ENCODE measurements around the gene GCSAML. TPM values are rescaled to one million over a fixed set of nuclear protein-coding genes. Genes with fewer than 3 reads are reported as not detected.

The GCSAML gene
- total RNA-seq, 1 experiment from 2014 or later, result not detected

DNA sequence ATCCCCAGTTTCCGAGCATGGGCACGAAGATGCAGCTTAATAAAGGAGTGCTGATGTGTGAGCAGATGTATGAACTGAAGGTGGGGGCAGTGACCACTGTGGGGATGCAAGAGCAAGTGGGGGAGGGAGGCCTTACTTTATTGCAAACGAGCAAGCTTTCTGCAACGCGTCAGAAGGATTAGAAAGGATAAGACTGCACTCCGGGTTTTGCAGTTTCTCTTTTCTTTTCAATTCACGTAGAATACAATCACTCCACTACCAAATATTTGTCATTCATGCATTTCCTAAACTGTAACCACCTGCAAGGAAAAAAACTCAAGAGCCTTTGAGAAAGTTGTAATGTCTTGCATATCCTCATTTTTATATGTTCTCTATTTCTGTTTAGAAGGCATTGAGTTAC is 8.4 kb upstream of the GCSAML start:
- TF ChIP-seq RAD21 (IDR thresholded peaks at IDR 0.05; ENCODE audit: low read depth) (no peak), POLR2A (IDR thresholded peaks at IDR 0.05; ENCODE audit: borderline replicate concordance, extremely low read depth, insufficient read depth, insufficient read length) (no peak), YY1 (IDR thresholded peaks at IDR 0.05; ENCODE audit: extremely low read depth, insufficient replicate concordance, low read depth, low read length) (no peak), TCF7L2 (IDR thresholded peaks at IDR 0.05; ENCODE audit: borderline replicate concordance, extremely low read depth, insufficient read depth, insufficient read length) (no peak), CEBPB (IDR thresholded peaks at IDR 0.05; ENCODE audit: low read depth) (no peak), SIN3A (IDR thresholded peaks at IDR 0.05; ENCODE audit: low read depth) (no peak), ELF1 (IDR thresholded peaks at IDR 0.05; ENCODE audit: borderline replicate concordance, low read depth) (no peak), ZFX (IDR thresholded peaks at IDR 0.05) (no peak), CBX3 (IDR thresholded peaks at IDR 0.05; ENCODE audit: low read depth) (no peak), SP1 (IDR thresholded peaks at IDR 0.05; ENCODE audit: low read depth) (no peak), EZH2phosphoT487 (IDR thresholded peaks at IDR 0.05; ENCODE audit: borderline replicate concordance) (no peak), SRF (IDR thresholded peaks at IDR 0.05; ENCODE audit: low read depth) (no peak), POLR2AphosphoS5 (IDR thresholded peaks at IDR 0.05; ENCODE audit: low read depth, low read length) (no peak), ZNF274 (IDR thresholded peaks at IDR 0.05; ENCODE audit: low read depth, low read length) (no peak)
- TF ChIP-seq, protein P1, sequence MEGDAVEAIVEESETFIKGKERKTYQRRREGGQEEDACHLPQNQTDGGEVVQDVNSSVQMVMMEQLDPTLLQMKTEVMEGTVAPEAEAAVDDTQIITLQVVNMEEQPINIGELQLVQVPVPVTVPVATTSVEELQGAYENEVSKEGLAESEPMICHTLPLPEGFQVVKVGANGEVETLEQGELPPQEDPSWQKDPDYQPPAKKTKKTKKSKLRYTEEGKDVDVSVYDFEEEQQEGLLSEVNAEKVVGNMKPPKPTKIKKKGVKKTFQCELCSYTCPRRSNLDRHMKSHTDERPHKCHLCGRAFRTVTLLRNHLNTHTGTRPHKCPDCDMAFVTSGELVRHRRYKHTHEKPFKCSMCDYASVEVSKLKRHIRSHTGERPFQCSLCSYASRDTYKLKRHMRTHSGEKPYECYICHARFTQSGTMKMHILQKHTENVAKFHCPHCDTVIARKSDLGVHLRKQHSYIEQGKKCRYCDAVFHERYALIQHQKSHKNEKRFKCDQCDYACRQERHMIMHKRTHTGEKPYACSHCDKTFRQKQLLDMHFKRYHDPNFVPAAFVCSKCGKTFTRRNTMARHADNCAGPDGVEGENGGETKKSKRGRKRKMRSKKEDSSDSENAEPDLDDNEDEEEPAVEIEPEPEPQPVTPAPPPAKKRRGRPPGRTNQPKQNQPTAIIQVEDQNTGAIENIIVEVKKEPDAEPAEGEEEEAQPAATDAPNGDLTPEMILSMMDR (IDR thresholded peaks at IDR 0.05 in 2 of 3, conservative IDR thresholded peaks at IDR 0.05 in 1 of 3; ENCODE audit: borderline replicate concordance in 1 of 3, insufficient read depth in 1 of 3, low read depth in 2 of 3, low read length in 2 of 3), result no peak
- TF ChIP-seq, protein P2, sequence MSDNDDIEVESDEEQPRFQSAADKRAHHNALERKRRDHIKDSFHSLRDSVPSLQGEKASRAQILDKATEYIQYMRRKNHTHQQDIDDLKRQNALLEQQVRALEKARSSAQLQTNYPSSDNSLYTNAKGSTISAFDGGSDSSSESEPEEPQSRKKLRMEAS (IDR thresholded peaks at IDR 0.05), result no peak
- TF ChIP-seq, protein P3, sequence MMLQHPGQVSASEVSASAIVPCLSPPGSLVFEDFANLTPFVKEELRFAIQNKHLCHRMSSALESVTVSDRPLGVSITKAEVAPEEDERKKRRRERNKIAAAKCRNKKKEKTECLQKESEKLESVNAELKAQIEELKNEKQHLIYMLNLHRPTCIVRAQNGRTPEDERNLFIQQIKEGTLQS (IDR thresholded peaks at IDR 0.05), result no peak
- no peaks in the 10 kb centered on the region for H3K9me2 ChIP-seq (ENCODE audit: insufficient read depth)
- H3K4me3 ChIP-seq (replicated peaks in 1 of 2; ENCODE audit: low read depth in 1 of 2, low read length in 2 of 2), result no peak overlapping the region
- no TSS peak for BruUV-seq (replicated peaks)
- ATAC-seq, result no peak
- H3K9me3 ChIP-seq (ENCODE audit: control insufficient read depth in 1 of 2, insufficient read depth in 1 of 2, low read depth in 1 of 2, low read length in 2 of 2), result no peaks in the 10 kb centered on the region
- intact Hi-C loops (cut with micrococcal nuclease), result no loop called here
- H3K4me1 ChIP-seq (ENCODE audit: control insufficient read depth in 1 of 2, insufficient read depth in 2 of 2, low read length in 2 of 2), result no peaks in the 10 kb centered on the region
- H3K27me3 ChIP-seq (ENCODE audit: insufficient read depth, low read length), result no peaks in the 10 kb centered on the region
- H4K20me1 ChIP-seq (ENCODE audit: insufficient read depth), result no peaks in the 10 kb centered on the region
- RAD21 ChIA-PET (ENCODE audit: low non-redundant PET in 1 of 2, low total read pairs in 2 of 2, uncharacterized antibody in 2 of 2, unreplicated experiment in 2 of 2), result no interaction called here
- no peak overlapping the region for H3K27ac ChIP-seq (ENCODE audit: low read depth, low read length)
- no peak overlapping the region for H3K4me2 ChIP-seq (ENCODE audit: low read length)
- DNase-seq (ENCODE audit: low read depth, low spot score), result no peak
- CTCF ChIA-PET, result no interaction called here
- H3K79me2 ChIP-seq (ENCODE audit: insufficient read depth, low read length), result no peaks in the 10 kb centered on the region
- no peak overlapping the region for H3K9ac ChIP-seq (ENCODE audit: low read length)
- H3K36me3 ChIP-seq (ENCODE audit: control insufficient read depth in 1 of 2, insufficient read depth in 2 of 2, low read length in 2 of 2), result no peaks in the 10 kb centered on the region
- no peak overlapping the region for H2AFZ ChIP-seq (ENCODE audit: low read depth, low read length, poor library complexity, severe bottlenecking)
- POLR2A ChIA-PET, result no interaction called here

All from HCT116 (cell line).